A673 (cell line): ENCODE data around the gene ABHD1.

Experiments
- EZH2 ChIP-seq: fragments of 200-600 bp; sonication (generic); IDR thresholded peaks from 2 replicates; pipeline ENCODE4 v1.6.1; 2017; ENCODE audit warnings: borderline replicate concordance, low read depth, mild to moderate bottlenecking, mixed read lengths, antibody characterized with exemption, low read length; ENCODE audit not compliant: poor library complexity, severe bottlenecking
- TF ChIP-seq, protein P1 (sequence below): fragments of 300-800, 200-600 bp; sonication (generic); conservative IDR thresholded peaks from 2 replicates; pipeline ENCODE4 v1.5.1; 2017; ENCODE audit warnings: low read depth, mild to moderate bottlenecking, antibody characterized with exemption, low read length, moderate library complexity, mixed read lengths

DNA sequence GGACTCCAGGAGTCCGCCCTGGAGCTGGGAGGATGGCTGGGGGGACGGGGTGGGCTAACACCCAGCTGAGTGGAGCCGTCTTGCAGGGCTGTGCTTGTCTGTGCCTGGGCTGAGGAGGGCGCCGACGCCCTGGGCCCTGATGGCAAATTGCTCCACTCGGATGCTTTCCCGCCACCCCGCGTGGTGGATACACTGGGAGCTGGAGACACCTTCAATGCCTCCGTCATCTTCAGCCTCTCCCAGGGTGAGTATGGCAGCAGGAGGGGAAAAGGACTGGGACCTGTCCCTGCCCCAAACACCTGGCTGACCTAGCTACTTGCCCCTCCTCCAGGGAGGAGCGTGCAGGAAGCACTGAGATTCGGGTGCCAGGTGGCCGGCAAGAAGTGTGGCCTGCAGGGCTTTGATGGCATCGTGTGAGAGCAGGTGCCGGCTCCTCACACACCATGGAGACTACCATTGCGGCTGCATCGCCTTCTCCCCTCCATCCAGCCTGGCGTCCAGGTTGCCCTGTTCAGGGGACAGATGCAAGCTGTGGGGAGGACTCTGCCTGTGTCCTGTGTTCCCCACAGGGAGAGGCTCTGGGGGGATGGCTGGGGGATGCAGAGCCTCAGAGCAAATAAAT lies 24.2 kb upstream of the ABHD1 start:
- TF ChIP-seq, protein P1, sequence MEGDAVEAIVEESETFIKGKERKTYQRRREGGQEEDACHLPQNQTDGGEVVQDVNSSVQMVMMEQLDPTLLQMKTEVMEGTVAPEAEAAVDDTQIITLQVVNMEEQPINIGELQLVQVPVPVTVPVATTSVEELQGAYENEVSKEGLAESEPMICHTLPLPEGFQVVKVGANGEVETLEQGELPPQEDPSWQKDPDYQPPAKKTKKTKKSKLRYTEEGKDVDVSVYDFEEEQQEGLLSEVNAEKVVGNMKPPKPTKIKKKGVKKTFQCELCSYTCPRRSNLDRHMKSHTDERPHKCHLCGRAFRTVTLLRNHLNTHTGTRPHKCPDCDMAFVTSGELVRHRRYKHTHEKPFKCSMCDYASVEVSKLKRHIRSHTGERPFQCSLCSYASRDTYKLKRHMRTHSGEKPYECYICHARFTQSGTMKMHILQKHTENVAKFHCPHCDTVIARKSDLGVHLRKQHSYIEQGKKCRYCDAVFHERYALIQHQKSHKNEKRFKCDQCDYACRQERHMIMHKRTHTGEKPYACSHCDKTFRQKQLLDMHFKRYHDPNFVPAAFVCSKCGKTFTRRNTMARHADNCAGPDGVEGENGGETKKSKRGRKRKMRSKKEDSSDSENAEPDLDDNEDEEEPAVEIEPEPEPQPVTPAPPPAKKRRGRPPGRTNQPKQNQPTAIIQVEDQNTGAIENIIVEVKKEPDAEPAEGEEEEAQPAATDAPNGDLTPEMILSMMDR, result no peak
- no peak for TF ChIP-seq EZH2
